Endothelial cell of umbilical vein (primary cell): Measurements from ENCODE around the gene CCDC15. TPM values are rescaled to one million over a fixed set of nuclear protein-coding genes. Genes with fewer than 3 reads are reported as not detected.

Source experiments
- BruUV-seq: library from RNA; stranded (reverse); fragments of 400-500 nt; replicated peaks from 2 replicates; lab custom pipeline; 2021; lab: Mats Ljungman, UMichigan
- CTCF ChIA-PET: fragments of 300-600, 350-600 bp; sonication (Branson Sonifier 250); formaldehyde crosslinking; loops from one replicate; lab custom pipeline; 2021; ENCODE audit warnings: antibody characterized with exemption, inconsistent platforms; lab: Charles Lee
- POLR2A ChIA-PET: fragments of 300-600, 350-600 bp; sonication (Branson Sonifier 250); formaldehyde crosslinking; loops from one replicate; lab custom pipeline; 2021; ENCODE audit warnings: antibody characterized with exemption, inconsistent platforms; lab: Charles Lee
- DNase-seq: peaks from one replicate; pipeline ENCODE4 v3.0.0-alpha.2; 2011; ENCODE audit warnings: low read depth, low spot score
- FAIRE-seq: peaks from 2 replicates; lab custom pipeline; 2011; peaks lifted over from hg19 to GRCh38; lab: Jason Lieb, UNC
- H2AFZ ChIP-seq: 2 replicates; pipeline ENCODE4 v1.6.0; 2012; ENCODE audit warnings: low read depth, low read length, control low read depth, inconsistent platforms
- H3K27ac ChIP-seq: 2 replicates; pipeline ENCODE4 v1.5.1; 2011; ENCODE audit warnings: low read depth, mild to moderate bottlenecking, control low read depth, low read length, moderate library complexity; ENCODE audit not compliant: insufficient read depth
- H3K27me3 ChIP-seq, 2 experiments: 2 replicates each; pipeline versions ENCODE4 v1.6.0 to v1.6.1; 2011; ENCODE audit warnings: low read length in 2 of 2, mixed read lengths in 1 of 2; ENCODE audit not compliant: control insufficient read depth in 2 of 2, insufficient read depth in 2 of 2
- H3K36me3 ChIP-seq, 2 experiments: 2 replicates in 1 of 2; 3 replicates in 1 of 2; pipeline ENCODE4 v1.5.1; 2011; ENCODE audit warnings: low read length in 2 of 2, mild to moderate bottlenecking in 1 of 2, moderate library complexity in 1 of 2; ENCODE audit not compliant: control insufficient read depth in 2 of 2, insufficient read depth in 2 of 2; ENCODE audit errors: extremely low read depth in 1 of 2
- H3K4me1 ChIP-seq: 3 replicates; pipeline ENCODE4 v1.5.1; 2011; ENCODE audit warnings: mild to moderate bottlenecking, low read length; ENCODE audit not compliant: control insufficient read depth, insufficient read depth; ENCODE audit errors: extremely low read depth
- H3K4me2 ChIP-seq: 2 replicates; pipeline ENCODE4 v1.6.1; 2011; ENCODE audit warnings: low read length, control low read depth, mixed read lengths; ENCODE audit not compliant: insufficient read depth
- H3K4me3 ChIP-seq, 3 experiments: fragments of 200-600 bp in 1 of 3; sonication (generic), shearing (Covaris generic) in 1 of 3; replicated peaks in 1 of 3; 2 replicates each; pipeline ENCODE4 v1.5.1; 2011 to 2016; ENCODE audit warnings: control low read depth in 3 of 3, low read length in 3 of 3, mild to moderate bottlenecking in 2 of 3, inconsistent platforms in 1 of 3, low read depth in 1 of 3, moderate library complexity in 1 of 3; ENCODE audit not compliant: insufficient read depth in 1 of 3
- H3K79me2 ChIP-seq: 2 replicates; pipeline ENCODE4 v1.6.0; 2012; ENCODE audit warnings: low read length, inconsistent platforms; ENCODE audit not compliant: control insufficient read depth, insufficient read depth
- H3K9ac ChIP-seq: replicated peaks from 2 replicates; pipeline ENCODE3; 2011; ENCODE audit warnings: low read length, control low read depth; ENCODE audit not compliant: insufficient read depth; ENCODE audit errors: extremely low read depth
- H3K9me1 ChIP-seq: replicated peaks from 3 replicates; pipeline ENCODE4 v1.6.0; 2011; ENCODE audit warnings: mild to moderate bottlenecking, low read length; ENCODE audit not compliant: control insufficient read depth, insufficient read depth; ENCODE audit errors: extremely low read depth
- H3K9me3 ChIP-seq: replicated peaks from 2 replicates; pipeline ENCODE4 v1.5.1; 2012; ENCODE audit warnings: low read length, inconsistent platforms; ENCODE audit not compliant: control insufficient read depth, insufficient read depth
- H4K20me1 ChIP-seq: replicated peaks from 2 replicates; pipeline ENCODE3; 2011; ENCODE audit warnings: mild to moderate bottlenecking, low read length; ENCODE audit not compliant: control insufficient read depth, insufficient read depth; ENCODE audit errors: extremely low read depth
- EZH2 ChIP-seq: IDR thresholded peaks from 2 replicates; pipeline ENCODE4 v1.6.1; 2012; ENCODE audit warnings: borderline replicate concordance, low read depth, mild to moderate bottlenecking, moderate library complexity, low read length, inconsistent platforms; ENCODE audit not compliant: severe bottlenecking
- GATA2 ChIP-seq: IDR thresholded peaks from 2 replicates; pipeline ENCODE4 v1.7.0; 2011; ENCODE audit warnings: low read depth, mild to moderate bottlenecking, moderate library complexity, mixed read lengths, low read length; ENCODE audit not compliant: insufficient read length, insufficient read depth
- JUN ChIP-seq: IDR thresholded peaks from 2 replicates; pipeline ENCODE4 v1.6.1; 2011; ENCODE audit warnings: borderline replicate concordance, low read depth; ENCODE audit not compliant: insufficient read length, insufficient read depth
- dilution Hi-C: fragments of 300-500 bp; cut with MboI; formaldehyde crosslinking; loops from one replicate; pipeline ENCODE4 v1.15.0; 2019; ENCODE audit warnings: low sequenced_read_pairs; ENCODE audit not compliant: extremely low pct_ligation_motif_present
- intact Hi-C: fragments of 100-400 bp; cut with micrococcal nuclease; formaldehyde crosslinking; loops from one replicate; pipeline ENCODE4 v1.10.0; 2022
- polyA plus RNA-seq, 4 experiments: library from polyadenylated mRNA; depleted of rRNA in 3 of 4; stranded (reverse) in 3 of 4; unstranded in 1 of 4; fragments of >200 nt; gene quantifications; 2 replicates each; pipeline versions ENCODE4 v1.2.1 to v1.2.3, GENCODE V29; 2011 to 2012; ENCODE audit warnings: missing spikeins in 1 of 4
- total RNA-seq: library from RNA; stranded (reverse); gene quantifications from 2 replicates; pipeline ENCODE4 v1.2.3, GENCODE V29; 2021
- TF ChIP-seq, protein P1 (sequence below), 2 donors: IDR thresholded peaks; 1 replicate in 1 of 2; 2 replicates in 1 of 2; pipeline ENCODE4 v1.5.1; 2011; ENCODE audit warnings: low read length in 2 of 2, mild to moderate bottlenecking in 2 of 2, moderate library complexity in 2 of 2, control low read depth in 1 of 2, inconsistent platforms in 1 of 2, low read depth in 1 of 2; ENCODE audit not compliant: insufficient read depth in 1 of 2; ENCODE audit errors: extremely low read depth in 1 of 2

CCDC15 gene
- total and polyA plus RNA-seq, 2 donors (not counting 3 experiments of a cell fraction or from before 2014, with no cell fraction given) = 0.75 to 3.8 TPM

DNA sequence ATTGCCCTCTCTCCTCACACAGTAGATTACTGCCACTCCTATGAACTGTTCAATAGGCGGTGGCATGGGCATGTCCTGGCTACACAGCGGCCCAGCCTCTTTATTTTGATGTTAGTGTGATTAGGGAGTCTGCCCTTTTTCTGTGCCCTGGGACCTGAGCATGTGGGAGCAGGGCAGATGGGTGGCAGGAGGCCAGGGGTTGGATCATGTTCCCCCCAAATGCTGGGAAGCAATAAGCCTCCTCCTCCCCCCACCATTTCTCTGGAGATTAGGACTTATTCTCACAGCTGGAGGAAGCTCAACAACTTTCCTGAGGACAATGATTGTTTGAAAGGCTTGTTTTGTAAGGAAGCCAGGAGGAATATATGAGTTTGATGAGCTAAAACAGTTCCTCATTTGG, 34.1 kb upstream of the CCDC15 start:
- FAIRE-seq (no peak), DNase-seq (no peak)
- H3K4me3 ChIP-seq = no peak overlapping the region
- intact Hi-C loops = loop anchor here (1.0 to 2.0 kb wide), 3 partner anchors 21 to 44 kb away; partner anchors contain the start of gene CCDC15
- no peaks in the 10 kb centered on the region for H4K20me1 ChIP-seq
- POLR2A ChIA-PET = interaction anchor here (0.9 to 1.5 kb wide), 3 partner anchors 21 to 40 kb away, joined by 4 to 6 read pairs (median 4); no protein-coding TSS in a partner anchor
- no peak for TF ChIP-seq JUN
- TF ChIP-seq, protein P1, sequence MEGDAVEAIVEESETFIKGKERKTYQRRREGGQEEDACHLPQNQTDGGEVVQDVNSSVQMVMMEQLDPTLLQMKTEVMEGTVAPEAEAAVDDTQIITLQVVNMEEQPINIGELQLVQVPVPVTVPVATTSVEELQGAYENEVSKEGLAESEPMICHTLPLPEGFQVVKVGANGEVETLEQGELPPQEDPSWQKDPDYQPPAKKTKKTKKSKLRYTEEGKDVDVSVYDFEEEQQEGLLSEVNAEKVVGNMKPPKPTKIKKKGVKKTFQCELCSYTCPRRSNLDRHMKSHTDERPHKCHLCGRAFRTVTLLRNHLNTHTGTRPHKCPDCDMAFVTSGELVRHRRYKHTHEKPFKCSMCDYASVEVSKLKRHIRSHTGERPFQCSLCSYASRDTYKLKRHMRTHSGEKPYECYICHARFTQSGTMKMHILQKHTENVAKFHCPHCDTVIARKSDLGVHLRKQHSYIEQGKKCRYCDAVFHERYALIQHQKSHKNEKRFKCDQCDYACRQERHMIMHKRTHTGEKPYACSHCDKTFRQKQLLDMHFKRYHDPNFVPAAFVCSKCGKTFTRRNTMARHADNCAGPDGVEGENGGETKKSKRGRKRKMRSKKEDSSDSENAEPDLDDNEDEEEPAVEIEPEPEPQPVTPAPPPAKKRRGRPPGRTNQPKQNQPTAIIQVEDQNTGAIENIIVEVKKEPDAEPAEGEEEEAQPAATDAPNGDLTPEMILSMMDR (IDR thresholded peaks at IDR 0.05; ENCODE audit: extremely low read depth in 1 of 2, insufficient read depth in 1 of 2, low read depth in 1 of 2, low read length in 2 of 2) = no peak
- TF ChIP-seq EZH2 = no peak
- no peak for TF ChIP-seq GATA2
- no peaks in the 10 kb centered on the region for H3K27me3 ChIP-seq
- no TSS peak for BruUV-seq
- H3K9me1 ChIP-seq = no peaks in the 10 kb centered on the region
- H2AFZ ChIP-seq = no peak overlapping the region
- H3K4me1 ChIP-seq = peaks cover 19% of the 10 kb centered on the region
- no peak overlapping the region for H3K27ac ChIP-seq
- H3K36me3 ChIP-seq = no peaks in the 10 kb centered on the region
- no peaks in the 10 kb centered on the region for H3K79me2 ChIP-seq
- H3K4me2 ChIP-seq = no peak overlapping the region
- dilution Hi-C loops = no loop called here
- CTCF ChIA-PET = interaction anchor here (0.9 to 3.3 kb wide), 11 partner anchors 8 to 163 kb away, joined by 3 to 38 read pairs (median 3); partner anchors contain the start of genes CCDC15 and ROBO4
- H3K9me3 ChIP-seq = no peaks in the 10 kb centered on the region
- H3K9ac ChIP-seq = no peak overlapping the region
